ENCODE measurements around the gene GPC5. TPM values are rescaled to one million over a fixed set of nuclear protein-coding genes. Genes with fewer than 3 reads are reported as not detected.
"Not testable (repeated sequence)": the region's sequence is repeated elsewhere in the genome, so short reads cannot be mapped to it uniquely, and the experiment has no call there.

GPC5 gene
- total and polyA plus RNA-seq, 7 experiments from 2014 or later, result 0.10 to 0.38 TPM; not detected in 5

DNA sequence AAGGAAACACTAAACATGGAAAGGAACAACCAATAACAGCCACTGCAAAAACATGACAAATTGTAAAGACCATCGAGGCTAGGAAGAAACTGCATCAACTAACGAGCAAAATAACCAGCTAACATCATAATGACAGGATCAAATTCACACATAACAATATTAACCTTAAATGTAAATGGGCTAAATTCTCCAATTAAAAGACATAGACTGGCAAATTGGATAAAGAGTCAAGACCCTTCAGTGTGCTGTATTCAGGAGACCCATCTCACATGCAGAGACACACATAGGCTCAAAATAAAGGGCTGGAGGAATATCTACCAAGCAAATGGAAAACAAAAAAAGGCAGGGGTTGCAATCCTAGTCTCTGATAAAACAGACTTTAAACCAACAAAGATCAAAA lies 1120.2 kb downstream of the GPC5 start:
- H3K27me3 Mint-ChIP-seq; H3K27ac ChIP-seq (ENCODE audit: low read depth, low read length): not testable (repeated sequence)

DNA sequence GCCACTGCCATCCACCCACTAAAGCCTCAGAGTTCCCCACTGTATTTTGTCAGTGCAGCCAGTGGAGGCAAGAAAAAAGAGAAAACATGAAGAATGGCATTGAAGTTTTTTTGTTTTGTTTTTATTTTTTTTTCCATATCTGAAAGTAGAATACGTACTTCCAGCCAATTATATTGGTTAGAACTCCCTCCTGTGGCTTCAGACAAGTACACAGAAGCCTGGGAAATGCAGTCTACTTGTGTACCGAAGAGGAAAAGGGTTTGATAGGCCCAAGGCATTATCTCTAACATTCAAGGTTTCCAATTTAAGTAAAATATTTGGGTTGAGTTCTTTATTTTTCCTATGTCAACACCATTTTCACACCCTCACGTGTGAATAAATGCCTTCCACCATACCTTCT lies 1131.9 kb downstream of the GPC5 start:
- Mint-ChIP-seq H3K27ac (no peak overlapping the region), H3K36me3 (no peaks in the 10 kb centered on the region), H3K9me3 (peaks cover 0 to 7% (median 4%) of the 10 kb centered on the region in 11 donors), H3K4me1 (no peaks in the 10 kb centered on the region), H3K27me3 (no peaks in the 10 kb centered on the region), H3K4me3 (no peak overlapping the region)
- ChIA-PET CTCF (no interaction called here), POLR2A (no interaction called here)
- no peak overlapping the region for H3K27ac ChIP-seq (ENCODE audit: low read depth, low read length)
- ATAC-seq, result no peak
- no peak for DNase-seq
- intact Hi-C loops (cut with micrococcal nuclease), result no loop called here
- no peaks in the 10 kb centered on the region for H3K9me3 ChIP-seq (ENCODE audit: control insufficient read depth in 2 of 3, low read length in 3 of 3)
- H3K27me3 ChIP-seq (ENCODE audit: control insufficient read depth in 2 of 2, insufficient read depth in 2 of 2, low read length in 2 of 2), result no peaks in the 10 kb centered on the region
- no peaks in the 10 kb centered on the region for H3K36me3 ChIP-seq (ENCODE audit: control insufficient read depth in 2 of 3, insufficient read depth in 3 of 3, low read length in 3 of 3)
- H3K4me3 ChIP-seq (ENCODE audit: low read length), result no peak overlapping the region
- H3K4me1 ChIP-seq (ENCODE audit: control insufficient read depth in 2 of 2, insufficient read depth in 2 of 2, low read length in 2 of 2), result no peaks in the 10 kb centered on the region

More for the DNA sequence above, 1120.2 kb downstream of the GPC5 start:
- intact Hi-C loops (cut with micrococcal nuclease); CTCF ChIA-PET; H3K4me3 ChIP-seq (ENCODE audit: low read length); H3K36me3 ChIP-seq (ENCODE audit: control insufficient read depth in 2 of 3, insufficient read depth in 3 of 3, low read length in 3 of 3); H3K9me3 ChIP-seq (ENCODE audit: control insufficient read depth in 2 of 3, low read length in 3 of 3); POLR2A ChIA-PET; ATAC-seq; H3K27me3 ChIP-seq (ENCODE audit: control insufficient read depth in 2 of 2, insufficient read depth in 2 of 2, low read length in 2 of 2); H3K4me1 ChIP-seq (ENCODE audit: control insufficient read depth in 2 of 2, insufficient read depth in 2 of 2, low read length in 2 of 2); DNase-seq; H3K27ac Mint-ChIP-seq; H3K4me3 Mint-ChIP-seq; H3K36me3 Mint-ChIP-seq; H3K4me1 Mint-ChIP-seq: not testable (repeated sequence)
- peaks cover 2 to 50% (median 14%) of the 10 kb centered on the region in 11 donors for H3K9me3 Mint-ChIP-seq

DNA sequence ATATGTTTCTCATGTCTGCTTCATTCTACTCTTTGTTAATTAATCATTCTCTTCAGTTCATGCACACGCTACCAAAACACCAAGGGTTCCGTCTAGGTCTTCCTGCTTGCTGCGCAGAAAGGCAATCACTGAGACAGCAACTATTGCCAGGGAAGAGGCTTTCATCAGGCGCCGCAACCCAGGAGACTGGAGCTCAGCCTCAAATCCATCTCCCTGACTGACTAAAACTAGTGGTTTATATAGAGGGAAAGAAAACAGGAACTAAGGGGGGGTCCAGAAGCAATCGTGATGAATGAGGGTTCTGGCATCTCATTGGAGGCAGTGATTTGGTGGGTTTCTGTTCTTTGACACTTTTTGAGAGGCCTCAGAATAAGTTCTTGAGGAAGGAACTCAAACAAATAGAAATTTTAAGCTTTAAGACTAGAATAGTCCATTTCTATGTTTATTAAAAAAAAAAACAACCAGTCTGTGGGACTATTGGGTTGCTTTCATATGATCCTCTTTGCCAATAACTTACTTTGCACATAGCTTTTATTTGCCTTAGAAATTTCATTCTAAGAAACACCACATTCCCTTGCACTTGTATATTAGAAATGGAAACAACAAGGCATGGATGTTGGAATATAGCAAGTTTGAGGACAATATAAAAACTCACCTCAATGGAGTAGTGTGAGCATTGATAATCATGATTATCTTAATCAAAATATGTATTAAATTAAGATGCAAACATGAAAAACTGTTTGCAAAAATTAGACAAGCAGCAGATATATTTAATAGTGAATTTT lies 1137.0 kb downstream of the GPC5 start:
- no peak overlapping the region for H3K27ac ChIP-seq (ENCODE audit: low read depth, low read length)
- ChIA-PET POLR2A (no interaction called here), CTCF (no interaction called here)
- H3K9me3 ChIP-seq (ENCODE audit: control insufficient read depth in 2 of 3, low read length in 3 of 3), result no peaks in the 10 kb centered on the region
- H3K4me3 ChIP-seq (ENCODE audit: low read length), result no peak overlapping the region
- H3K27me3 ChIP-seq (ENCODE audit: control insufficient read depth in 2 of 2, insufficient read depth in 2 of 2, low read length in 2 of 2), result no peaks in the 10 kb centered on the region
- DNase-seq (no peak), ATAC-seq (no peak)
- Mint-ChIP-seq H3K4me1 (no peaks in the 10 kb centered on the region), H3K27ac (no peak overlapping the region), H3K9me3 (peaks cover 0 to 7% (median 0%) of the 10 kb centered on the region in 11 donors), H3K27me3 (no peaks in the 10 kb centered on the region), H3K4me3 (no peak overlapping the region), H3K36me3 (no peaks in the 10 kb centered on the region)
- intact Hi-C loops (cut with micrococcal nuclease), result no loop called here
- H3K36me3 ChIP-seq (ENCODE audit: control insufficient read depth in 2 of 3, insufficient read depth in 3 of 3, low read length in 3 of 3), result no peaks in the 10 kb centered on the region
- no peaks in the 10 kb centered on the region for H3K4me1 ChIP-seq (ENCODE audit: control insufficient read depth in 2 of 2, insufficient read depth in 2 of 2, low read length in 2 of 2)

DNA sequence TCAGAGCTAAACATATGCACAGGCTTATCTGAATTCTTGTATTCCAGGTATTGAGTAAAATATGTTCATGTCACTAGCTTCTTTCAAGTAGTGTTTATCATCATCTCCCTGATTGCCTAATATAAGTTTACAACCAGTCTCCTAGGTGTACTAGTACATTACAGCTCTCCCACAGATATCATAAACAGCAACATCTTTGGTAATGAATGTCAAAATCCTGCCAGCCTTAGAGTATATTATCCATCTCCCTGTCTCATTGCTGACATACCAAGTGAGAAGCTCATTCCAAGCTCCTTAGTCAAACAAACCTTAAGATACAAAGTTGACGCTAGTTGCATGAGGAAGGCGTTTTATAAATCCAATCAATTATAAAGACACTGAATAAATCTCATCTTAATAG lies 1139.0 kb downstream of the GPC5 start:
- CTCF ChIA-PET, result no interaction called here
- no peaks in the 10 kb centered on the region for H3K27me3 Mint-ChIP-seq
- no peak overlapping the region for H3K27ac Mint-ChIP-seq
- no peaks in the 10 kb centered on the region for H3K36me3 Mint-ChIP-seq
- ATAC-seq (no peak), DNase-seq (no peak)
- H3K4me3 Mint-ChIP-seq, result no peak overlapping the region
- no peak overlapping the region for H3K4me3 ChIP-seq (ENCODE audit: low read length)
- no peaks in the 10 kb centered on the region for H3K4me1 ChIP-seq (ENCODE audit: control insufficient read depth in 2 of 2, insufficient read depth in 2 of 2, low read length in 2 of 2)
- H3K9me3 Mint-ChIP-seq, result peaks cover 0 to 7% (median 0%) of the 10 kb centered on the region in 11 donors
- H3K27ac ChIP-seq (ENCODE audit: low read depth, low read length), result no peak overlapping the region
- no peaks in the 10 kb centered on the region for H3K36me3 ChIP-seq (ENCODE audit: control insufficient read depth in 2 of 3, insufficient read depth in 3 of 3, low read length in 3 of 3)
- POLR2A ChIA-PET, result interaction anchor here (0.6 kb wide), 1 partner anchor 182 kb away, joined by 3 read pairs; no protein-coding TSS in a partner anchor
- intact Hi-C loops (cut with micrococcal nuclease), result no loop called here
- no peaks in the 10 kb centered on the region for H3K27me3 ChIP-seq (ENCODE audit: control insufficient read depth in 2 of 2, insufficient read depth in 2 of 2, low read length in 2 of 2)
- H3K9me3 ChIP-seq (ENCODE audit: control insufficient read depth in 2 of 3, low read length in 3 of 3), result no peaks in the 10 kb centered on the region
- no peaks in the 10 kb centered on the region for H3K4me1 Mint-ChIP-seq

DNA sequence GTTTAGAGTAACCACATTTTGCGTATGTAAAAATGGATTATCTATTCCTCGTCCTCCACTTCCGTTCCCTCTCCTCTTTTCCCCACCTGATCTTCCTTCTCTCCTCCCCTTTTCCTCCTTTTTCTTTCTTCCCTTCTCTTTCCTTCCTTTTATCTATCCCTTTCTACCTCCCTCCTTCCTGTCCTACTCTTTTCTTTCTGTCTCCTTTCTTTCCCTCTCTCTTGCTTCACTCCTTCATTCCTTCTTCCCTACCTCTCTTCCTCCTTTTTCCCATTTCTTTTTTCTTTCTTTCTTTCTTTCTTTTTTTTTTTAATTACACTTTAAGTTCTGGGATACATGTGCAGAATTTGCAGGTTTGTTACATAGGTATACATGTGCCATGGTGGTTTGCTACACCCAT lies 1139.7 kb downstream of the GPC5 start:
- Mint-ChIP-seq H3K4me1 (no peaks in the 10 kb centered on the region), H3K27ac (no peak overlapping the region)

DNA sequence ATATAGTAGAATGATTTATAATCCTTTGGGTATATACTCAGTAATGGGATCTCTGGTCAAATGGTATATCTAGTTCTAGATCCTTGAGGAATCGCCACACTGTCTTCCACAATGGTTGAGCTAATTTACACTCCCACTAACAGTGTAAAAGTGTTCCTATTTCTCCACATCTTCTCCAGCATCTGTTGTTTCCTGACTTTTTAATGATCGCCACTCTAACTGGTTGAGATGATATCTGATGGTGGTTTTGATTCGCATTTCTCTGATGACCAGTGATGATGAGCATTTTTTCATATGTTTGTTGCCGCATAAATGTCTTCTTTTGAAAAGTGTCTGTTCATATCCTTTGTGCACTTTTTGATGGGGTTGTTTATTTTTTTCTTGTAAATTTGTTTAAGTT lies 1140.7 kb downstream of the GPC5 start:
- DNase-seq; H3K27ac Mint-ChIP-seq; ATAC-seq; H3K4me3 ChIP-seq (ENCODE audit: low read length); CTCF ChIA-PET; intact Hi-C loops (cut with micrococcal nuclease); H3K36me3 Mint-ChIP-seq; H3K36me3 ChIP-seq (ENCODE audit: control insufficient read depth in 2 of 3, insufficient read depth in 3 of 3, low read length in 3 of 3); H3K4me3 Mint-ChIP-seq; H3K27ac ChIP-seq (ENCODE audit: low read depth, low read length); H3K27me3 ChIP-seq (ENCODE audit: control insufficient read depth in 2 of 2, insufficient read depth in 2 of 2, low read length in 2 of 2); H3K4me1 ChIP-seq (ENCODE audit: control insufficient read depth in 2 of 2, insufficient read depth in 2 of 2, low read length in 2 of 2); H3K4me1 Mint-ChIP-seq; POLR2A ChIA-PET; H3K9me3 ChIP-seq (ENCODE audit: control insufficient read depth in 2 of 3, low read length in 3 of 3); H3K27me3 Mint-ChIP-seq: not testable (repeated sequence)
- H3K9me3 Mint-ChIP-seq, result peaks cover 0 to 13% (median 2%) of the 10 kb centered on the region in 11 donors

More for the DNA sequence above, 1139.7 kb downstream of the GPC5 start:
- no peak overlapping the region for H3K27ac ChIP-seq (ENCODE audit: low read depth, low read length)
- CTCF ChIA-PET, result no interaction called here
- POLR2A ChIA-PET, result no interaction called here
- ATAC-seq (no peak), DNase-seq (no peak)
- H3K9me3 ChIP-seq (ENCODE audit: control insufficient read depth in 2 of 3, low read length in 3 of 3), result no peaks in the 10 kb centered on the region
- Mint-ChIP-seq H3K36me3 (no peaks in the 10 kb centered on the region), H3K9me3 (peaks cover 0 to 12% (median 2%) of the 10 kb centered on the region in 11 donors), H3K4me3 (no peak overlapping the region), H3K27me3 (no peaks in the 10 kb centered on the region)
- H3K4me3 ChIP-seq (ENCODE audit: low read length), result no peak overlapping the region
- no peaks in the 10 kb centered on the region for H3K27me3 ChIP-seq (ENCODE audit: control insufficient read depth in 2 of 2, insufficient read depth in 2 of 2, low read length in 2 of 2)
- no peaks in the 10 kb centered on the region for H3K4me1 ChIP-seq (ENCODE audit: control insufficient read depth in 2 of 2, insufficient read depth in 2 of 2, low read length in 2 of 2)
- intact Hi-C loops (cut with micrococcal nuclease), result no loop called here
- H3K36me3 ChIP-seq (ENCODE audit: control insufficient read depth in 2 of 3, insufficient read depth in 3 of 3, low read length in 3 of 3), result no peaks in the 10 kb centered on the region

DNA sequence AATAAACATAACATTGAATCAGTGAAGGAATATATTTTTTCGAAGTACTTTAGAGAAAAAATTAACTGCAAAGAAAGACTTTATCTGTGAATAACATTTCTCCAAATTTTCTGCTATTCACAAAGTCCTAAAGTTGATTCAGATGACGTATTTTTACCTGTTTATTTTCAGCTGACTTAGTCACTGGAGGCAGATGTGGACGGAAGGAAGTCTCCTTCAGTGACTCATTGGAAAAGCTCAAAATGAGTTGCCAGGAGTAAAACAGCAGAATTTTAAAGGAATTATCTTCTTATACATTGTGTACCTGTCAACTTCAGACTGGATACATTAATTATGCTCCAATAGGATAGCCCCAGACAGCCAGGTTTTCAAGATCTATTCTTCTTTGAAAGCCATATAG lies 1148.8 kb downstream of the GPC5 start:
- H3K9me3 Mint-ChIP-seq, result peaks cover 0 to 16% (median 4%) of the 10 kb centered on the region in 11 donors
- CTCF ChIA-PET, result no interaction called here

More for the DNA sequence above, 1148.8 kb downstream of the GPC5 start:
- Mint-ChIP-seq H3K27me3 (no peaks in the 10 kb centered on the region), H3K27ac (no peak overlapping the region), H3K36me3 (no peaks in the 10 kb centered on the region), H3K4me3 (no peak overlapping the region), H3K4me1 (no peaks in the 10 kb centered on the region)
- POLR2A ChIA-PET, result no interaction called here
- ATAC-seq, result no peak
- no peak overlapping the region for H3K27ac ChIP-seq (ENCODE audit: low read depth, low read length)
- H3K27me3 ChIP-seq (ENCODE audit: control insufficient read depth in 2 of 2, insufficient read depth in 2 of 2, low read length in 2 of 2), result no peaks in the 10 kb centered on the region
- H3K36me3 ChIP-seq (ENCODE audit: control insufficient read depth in 2 of 3, insufficient read depth in 3 of 3, low read length in 3 of 3), result no peaks in the 10 kb centered on the region
- no peak for DNase-seq
- no peak overlapping the region for H3K4me3 ChIP-seq (ENCODE audit: low read length)
- no peaks in the 10 kb centered on the region for H3K9me3 ChIP-seq (ENCODE audit: control insufficient read depth in 2 of 3, low read length in 3 of 3)
- H3K4me1 ChIP-seq (ENCODE audit: control insufficient read depth in 2 of 2, insufficient read depth in 2 of 2, low read length in 2 of 2), result no peaks in the 10 kb centered on the region
- intact Hi-C loops (cut with micrococcal nuclease), result no loop called here
